Measurements from ENCODE around the gene MAP3K5. TPM values are rescaled to one million over a fixed set of nuclear protein-coding genes. Genes with fewer than 3 reads are reported as not detected.

MAP3K5 gene
- total and polyA plus RNA-seq, 2 of the 8 experiments (the other 6 are each of a cell fraction or from before 2014, with no cell fraction given), result 0.63 to 2.6 TPM

- CTCF ChIA-PET (ENCODE audit: partially characterized antibody), result no interaction called here
- Histone ChIP-seq H3K27ac (ENCODE audit: low read depth, low read length) (no peak overlapping the region), H2BK15ac (ENCODE audit: low read length) (no peak overlapping the region), H3K4me2 (ENCODE audit: insufficient read depth in 1 of 2, low read depth in 2 of 2, low read length in 2 of 2) (no peak overlapping the region), H3K4me1 (replicated peaks in 1 of 4; ENCODE audit: control insufficient read depth in 3 of 4, insufficient read depth in 4 of 4, low read length in 3 of 4) (peaks cover 2 to 11% (median 8%) of the 10 kb centered on the region in 4 experiments; a peak in 4 of 7 replicates), H2AK5ac (ENCODE audit: low read depth, low read length) (no peak overlapping the region), H3K14ac (ENCODE audit: insufficient read length) (no peak overlapping the region), H4K8ac (ENCODE audit: extremely low read depth, insufficient read depth, low read length) (no peak overlapping the region), H3K23me2 (ENCODE audit: low read depth, low read length) (no peaks in the 10 kb centered on the region), H3K18ac (ENCODE audit: extremely low read depth, low read length) (no peak overlapping the region), H3K4me3 (ENCODE audit: extremely low read depth in 1 of 4, insufficient read depth in 2 of 4, low read depth in 3 of 4, low read length in 4 of 4) (no peak overlapping the region), H2BK12ac (ENCODE audit: low read depth, low read length) (no peak overlapping the region), H2BK120ac (replicated peaks; ENCODE audit: low read depth, low read length) (no peak overlapping the region), H3K23ac (ENCODE audit: insufficient read length) (no peak overlapping the region), H3K36me3 (ENCODE audit: control insufficient read depth in 2 of 4, insufficient read depth in 4 of 4, low read length in 3 of 4) (no peaks in the 10 kb centered on the region; a peak in 1 of 8 replicates), H4K91ac (replicated peaks; ENCODE audit: insufficient read length, low read length) (no peak overlapping the region), H2BK5ac (ENCODE audit: low read depth, low read length) (no peak overlapping the region), H3K9ac (replicated peaks in 1 of 4; ENCODE audit: extremely low read depth in 1 of 4, low read depth in 3 of 4, low read length in 3 of 4) (no peak overlapping the region), H3K79me2 (ENCODE audit: control insufficient read depth in 1 of 2, insufficient read depth in 2 of 2, low read length in 2 of 2) (peaks cover 8 to 93% of the 10 kb centered on the region in 2 experiments; a peak in 3 of 4 replicates), H3K27me3 (replicated peaks in 1 of 4; ENCODE audit: control insufficient read depth in 3 of 4, extremely low read depth in 1 of 4, insufficient read depth in 3 of 4, low read length in 3 of 4) (no peaks in the 10 kb centered on the region), H4K20me1 (replicated peaks in 1 of 2; ENCODE audit: control insufficient read depth in 1 of 2, insufficient read depth in 2 of 2, low read length in 2 of 2) (peaks cover 13% of the 10 kb centered on the region in 2 experiments), H4K5ac (ENCODE audit: insufficient read length, low read depth, low read length) (no peak overlapping the region), H3K79me1 (ENCODE audit: low read depth, low read length) (peaks cover 5% of the 10 kb centered on the region), H2BK20ac (ENCODE audit: low read length) (no peak overlapping the region), H3K4ac (replicated peaks; ENCODE audit: insufficient read length, low read depth, low read length) (no peak overlapping the region), H2AFZ (ENCODE audit: low read length) (no peak overlapping the region), H3K9me3 (ENCODE audit: insufficient read depth in 2 of 2, low read depth in 1 of 2, low read length in 1 of 2) (no peaks in the 10 kb centered on the region), H3K56ac (replicated peaks; ENCODE audit: insufficient read length, low read depth, low read length) (no peak overlapping the region)
- FAIRE-seq (no peak), DNase-seq (ENCODE audit: low read depth in 1 of 2, low spot score in 2 of 2) (no peak)
- POLR2A ChIA-PET (ENCODE audit: partially characterized antibody), result interaction anchor here (1.5 kb wide), 1 partner anchor 11 kb away, joined by 5 read pairs; no protein-coding TSS in a partner anchor
- 91% methylated on average over 7 of the region's 8 CpGs; no CpG with 5 or more reads in 1 of the 2 experiments for WGBS, 2 experiments (ENCODE audit: extremely low coverage in 1 of 2, insufficient coverage in 1 of 2, insufficient read length in 1 of 2, insufficient replicate concordance in 2 of 2, low coverage in 1 of 2, low lambda C conversion rate in 2 of 2, missing lambda C conversion rate in 1 of 2)
- TF ChIP-seq CHD2 (IDR thresholded peaks at IDR 0.05; ENCODE audit: low read length) (no peak), HDAC2 (IDR thresholded peaks at IDR 0.05; ENCODE audit: borderline replicate concordance in 1 of 2, low read depth in 2 of 2, low read length in 2 of 2) (no peak), E2F6 (IDR thresholded peaks at IDR 0.05) (no peak)
Observed at GRCh38 chr6:136535880-136536650, 256.2 kb downstream of the MAP3K5 start.

Data from H1 (cell line).